ENCODE data around the gene LRRC71.

The LRRC71 gene

DNA sequence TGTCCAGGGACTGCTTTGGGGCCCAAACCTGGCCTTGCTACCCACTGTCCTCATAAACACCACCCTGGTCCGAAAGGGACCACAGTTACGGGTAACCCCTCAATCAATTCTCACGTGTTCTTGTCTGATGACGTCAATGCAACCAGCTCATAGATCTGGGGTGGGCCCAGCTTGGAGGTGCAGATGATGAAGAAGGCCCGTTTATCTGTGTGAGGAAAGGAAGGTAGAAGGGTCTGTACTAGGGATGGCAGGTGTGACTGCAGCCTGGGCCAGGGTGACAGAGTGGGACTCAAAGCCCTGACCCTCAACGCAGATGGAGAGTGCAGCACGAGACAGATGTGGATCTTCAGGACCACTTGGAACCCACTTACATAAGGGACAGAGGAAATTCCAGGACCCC is 22.1 kb downstream of the LRRC71 start:
- H3K36me3 ChIP-seq, result peaks cover 100% of the 10 kb centered on the region
- H3K9ac ChIP-seq, result no peak overlapping the region
- no peaks in the 10 kb centered on the region for H3K9me3 ChIP-seq
- H3K4me1 ChIP-seq, result peaks cover 11% of the 10 kb centered on the region
- no peak for TF ChIP-seq Cebpa-rat (IDR thresholded peaks at IDR 0.05)
- H3K4me2 ChIP-seq, result no peak overlapping the region
- H3K4me3 ChIP-seq, result no peak overlapping the region
- H3K27ac ChIP-seq, result no peak overlapping the region
- H3K27me3 ChIP-seq, result no peaks in the 10 kb centered on the region
- H4K20me1 ChIP-seq, result peaks cover 4% of the 10 kb centered on the region; the same call in 1 of the 2 replicates

DNA sequence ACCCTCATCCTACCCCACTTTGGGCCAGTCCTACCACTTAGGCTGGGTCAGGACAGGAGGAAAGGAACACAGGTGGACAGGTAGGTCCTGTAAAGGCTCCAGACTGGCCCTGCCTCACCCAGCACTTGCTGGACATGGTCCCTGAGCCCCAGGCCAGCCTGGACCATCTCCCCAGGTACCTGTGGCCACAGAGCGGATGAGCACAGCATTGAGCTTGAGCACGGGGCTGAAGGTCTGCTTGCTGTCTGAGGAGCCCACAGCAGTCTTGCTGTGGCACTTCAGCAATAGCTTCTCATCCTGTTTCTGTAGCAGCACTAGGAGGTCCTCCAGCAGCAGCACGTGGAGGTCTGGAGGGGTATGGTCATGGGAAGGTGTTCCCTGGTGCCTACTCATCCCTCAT is 23.3 kb downstream of the LRRC71 start:
- no peak for TF ChIP-seq Cebpa-rat (IDR thresholded peaks at IDR 0.05)
- Histone ChIP-seq H3K4me3 (no peak overlapping the region), H3K4me1 (peaks cover 3% of the 10 kb centered on the region), H3K9me3 (no peaks in the 10 kb centered on the region), H3K4me2 (no peak overlapping the region), H3K9ac (no peak overlapping the region), H3K36me3 (peaks cover 100% of the 10 kb centered on the region), H3K27me3 (no peaks in the 10 kb centered on the region), H3K27ac (no peak overlapping the region), H4K20me1 (no peaks in the 10 kb centered on the region)

DNA sequence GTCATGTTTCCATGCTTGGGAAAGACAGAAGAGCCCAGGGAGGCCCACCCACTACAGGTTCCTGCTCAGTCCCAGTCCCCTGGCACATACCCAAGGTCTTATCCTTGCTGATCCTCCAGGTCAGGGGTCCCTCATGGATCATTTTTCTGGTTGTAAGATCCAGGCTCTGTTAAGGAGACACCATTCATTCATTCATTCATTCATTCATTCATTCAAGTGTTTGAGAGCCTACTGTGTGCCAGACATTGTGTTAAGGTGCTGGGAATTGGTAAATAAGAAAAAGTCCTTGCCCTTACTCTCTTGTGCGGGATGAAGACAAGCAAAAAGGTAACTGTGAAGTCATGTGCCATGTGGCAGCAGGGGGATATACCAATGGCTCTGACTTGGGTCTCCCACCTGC is 23.8 kb downstream of the LRRC71 start:
- H3K27ac ChIP-seq, result no peak overlapping the region
- no peaks in the 10 kb centered on the region for H4K20me1 ChIP-seq
- H3K9ac ChIP-seq, result no peak overlapping the region
- no peak for TF ChIP-seq Cebpa-rat (IDR thresholded peaks at IDR 0.05)
- H3K4me2 ChIP-seq, result no peak overlapping the region
- no peak overlapping the region for H3K4me3 ChIP-seq
- peaks cover 100% of the 10 kb centered on the region for H3K36me3 ChIP-seq
- H3K9me3 ChIP-seq, result no peaks in the 10 kb centered on the region
- H3K4me1 ChIP-seq, result no peaks in the 10 kb centered on the region; the same call in 1 of the 2 replicates
- H3K27me3 ChIP-seq, result no peaks in the 10 kb centered on the region

DNA sequence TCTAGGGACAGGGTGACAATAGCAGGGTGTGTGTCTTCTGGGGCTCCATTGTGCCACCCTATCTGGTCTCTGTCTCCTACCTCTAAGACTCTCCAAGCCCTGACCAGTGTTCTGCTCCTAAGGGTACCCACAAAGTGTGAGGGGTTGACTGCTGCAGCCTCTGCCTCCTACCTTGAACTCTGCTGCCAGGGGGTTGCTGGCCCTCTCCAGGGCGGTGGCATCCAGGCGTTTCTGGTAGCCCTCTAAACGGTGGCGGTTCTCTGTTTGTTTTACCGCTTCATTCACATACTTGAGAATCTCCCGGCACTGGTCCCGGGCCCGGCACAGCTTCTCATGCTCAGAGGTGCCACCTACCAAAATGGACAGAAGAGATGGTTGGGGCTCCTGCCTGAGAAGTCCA is 24.4 kb downstream of the LRRC71 start:
- TF ChIP-seq Cebpa-rat (IDR thresholded peaks at IDR 0.05), result no peak
- H3K9me3 ChIP-seq, result no peaks in the 10 kb centered on the region
- no peaks in the 10 kb centered on the region for H4K20me1 ChIP-seq
- H3K4me2 ChIP-seq, result no peak overlapping the region
- no peak overlapping the region for H3K27ac ChIP-seq
- peaks cover 100% of the 10 kb centered on the region for H3K36me3 ChIP-seq
- H3K9ac ChIP-seq, result no peak overlapping the region
- no peak overlapping the region for H3K4me3 ChIP-seq
- H3K4me1 ChIP-seq, result no peaks in the 10 kb centered on the region
- no peaks in the 10 kb centered on the region for H3K27me3 ChIP-seq

DNA sequence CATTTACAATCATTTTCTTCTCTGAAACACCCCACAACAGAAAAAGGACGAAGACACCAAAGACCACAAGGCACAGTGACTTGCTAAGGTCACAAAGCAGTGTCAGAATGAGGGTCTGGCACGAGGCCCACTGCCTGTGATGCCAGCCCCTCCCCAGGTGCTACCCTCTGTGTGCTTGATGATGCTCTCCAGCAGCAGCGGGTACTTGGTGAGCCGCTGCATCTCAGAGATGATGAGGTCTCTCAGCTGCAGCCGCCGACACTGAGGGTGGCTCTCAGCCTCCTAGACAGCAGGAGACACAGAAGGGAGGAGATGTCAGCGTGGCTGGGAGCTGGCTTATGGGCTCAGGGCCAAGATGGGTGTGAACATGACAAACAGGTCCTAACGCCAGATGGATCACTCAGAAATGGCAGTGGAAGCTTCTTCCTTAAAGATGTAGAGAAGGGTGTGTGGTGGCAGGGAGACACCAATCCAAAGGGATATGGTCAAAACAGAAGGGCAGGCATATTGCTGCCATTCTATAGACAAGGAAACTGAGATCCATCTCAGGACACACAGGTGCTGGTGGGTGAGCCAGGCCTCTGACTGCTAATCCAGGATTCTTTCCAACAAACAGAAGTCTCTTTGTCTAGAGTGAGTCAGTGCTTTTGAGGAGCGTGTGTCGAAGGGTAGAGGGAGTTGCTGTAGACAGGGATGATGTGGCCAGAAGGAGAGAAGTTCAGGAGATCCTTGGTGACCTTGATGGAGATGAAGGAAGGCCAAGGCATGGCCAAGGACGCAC is 25.6 kb downstream of the LRRC71 start:
- H3K9ac ChIP-seq, result no peak overlapping the region
- H3K27me3 ChIP-seq, result no peaks in the 10 kb centered on the region
- peaks cover 100% of the 10 kb centered on the region for H3K36me3 ChIP-seq
- H4K20me1 ChIP-seq, result no peaks in the 10 kb centered on the region
- H3K4me3 ChIP-seq, result no peak overlapping the region
- H3K9me3 ChIP-seq, result no peaks in the 10 kb centered on the region
- no peak overlapping the region for H3K27ac ChIP-seq
- H3K4me2 ChIP-seq, result no peak overlapping the region
- TF ChIP-seq Cebpa-rat (IDR thresholded peaks at IDR 0.05), result no peak
- H3K4me1 ChIP-seq, result no peaks in the 10 kb centered on the region

DNA sequence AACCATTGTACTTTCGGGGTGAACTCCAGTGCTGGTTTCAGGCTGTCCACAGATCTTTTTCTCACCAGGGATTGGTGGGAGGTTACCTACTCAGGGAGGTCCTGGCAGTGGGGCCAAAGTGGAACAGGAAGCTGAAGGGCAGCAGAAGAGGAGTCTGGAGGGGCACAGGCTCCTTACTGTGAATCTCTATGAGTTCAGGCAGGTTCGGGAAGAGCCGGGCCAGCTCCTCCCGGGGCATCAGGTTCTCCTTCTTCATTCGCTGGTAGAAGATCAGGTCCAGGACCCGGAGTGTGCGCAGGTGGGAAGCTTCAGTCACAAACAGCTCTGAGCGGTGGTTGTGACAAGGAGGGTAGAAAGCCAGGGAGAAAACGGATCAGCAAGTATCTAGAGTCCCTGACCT is 26.7 kb downstream of the LRRC71 start:
- no peak for TF ChIP-seq Cebpa-rat (IDR thresholded peaks at IDR 0.05)
- Histone ChIP-seq H3K27me3 (no peaks in the 10 kb centered on the region), H3K36me3 (peaks cover 100% of the 10 kb centered on the region), H3K4me3 (no peak overlapping the region), H4K20me1 (no peaks in the 10 kb centered on the region), H3K9me3 (no peaks in the 10 kb centered on the region), H3K27ac (no peak overlapping the region), H3K4me2 (no peak overlapping the region), H3K9ac (no peak overlapping the region), H3K4me1 (no peaks in the 10 kb centered on the region)

DNA sequence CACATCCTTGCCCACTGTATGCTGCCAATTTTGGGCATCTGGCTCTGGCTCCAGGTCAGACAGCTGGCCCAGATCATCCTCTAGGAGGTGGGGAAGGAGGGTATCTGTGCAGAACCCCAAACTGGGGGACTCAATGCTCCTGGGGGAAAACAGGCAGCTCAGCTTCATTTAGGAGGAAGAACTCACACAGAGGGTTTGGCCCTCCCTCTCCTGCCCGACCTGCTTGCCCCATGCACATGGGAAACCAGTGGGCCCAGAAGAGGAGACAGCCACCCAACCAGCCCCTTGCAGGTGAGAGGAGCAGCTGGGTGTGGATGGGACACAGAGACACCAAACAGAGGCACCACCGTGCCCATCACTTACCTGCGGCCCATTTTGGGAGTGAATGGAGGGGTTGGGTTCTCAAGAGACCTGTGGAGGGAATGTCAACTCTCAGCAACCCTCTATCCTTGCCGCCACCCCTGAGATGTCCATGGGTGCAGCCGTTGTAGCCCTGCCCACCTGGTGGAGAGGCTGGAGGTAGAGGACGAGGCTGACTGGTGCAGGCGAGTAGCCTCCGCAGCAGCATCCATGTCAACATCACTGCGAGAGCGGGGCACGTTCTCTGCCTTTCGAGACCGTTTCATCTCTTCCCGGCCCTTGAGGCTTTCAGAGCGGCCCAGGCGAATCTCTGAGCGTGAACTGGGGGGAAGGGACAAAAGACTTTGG is 27.5 kb downstream of the LRRC71 start:
- no peak overlapping the region for H3K9ac ChIP-seq
- H3K36me3 ChIP-seq, result peaks cover 100% of the 10 kb centered on the region
- H3K4me1 ChIP-seq, result no peaks in the 10 kb centered on the region
- no peak for TF ChIP-seq Cebpa-rat (IDR thresholded peaks at IDR 0.05)
- no peak overlapping the region for H3K27ac ChIP-seq
- H3K9me3 ChIP-seq, result no peaks in the 10 kb centered on the region
- H3K27me3 ChIP-seq, result no peaks in the 10 kb centered on the region
- H4K20me1 ChIP-seq, result no peaks in the 10 kb centered on the region
- no peak overlapping the region for H3K4me3 ChIP-seq
- no peak overlapping the region for H3K4me2 ChIP-seq

DNA sequence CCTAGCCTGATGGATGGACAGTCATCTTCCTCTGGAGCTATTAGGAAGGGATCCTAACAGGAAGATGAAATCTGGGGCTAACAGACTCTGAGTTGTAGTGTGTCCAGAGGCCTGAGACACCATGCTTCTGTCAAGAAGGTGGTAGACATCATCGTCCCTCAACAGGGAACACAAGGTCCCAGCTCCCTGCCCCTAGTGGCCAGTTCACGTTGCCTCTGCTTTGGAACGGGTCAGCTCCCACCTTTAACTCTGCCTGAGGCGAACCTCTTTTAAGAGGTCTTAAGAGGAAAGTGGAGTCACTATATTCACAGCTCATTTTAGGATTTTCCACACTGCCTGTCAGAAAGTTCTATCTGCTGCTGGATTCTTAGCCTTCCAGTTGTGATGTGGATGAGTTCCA is 28.3 kb downstream of the LRRC71 start:
- no peak for TF ChIP-seq Cebpa-rat (IDR thresholded peaks at IDR 0.05)
- no peaks in the 10 kb centered on the region for H4K20me1 ChIP-seq
- H3K27ac ChIP-seq, result no peak overlapping the region
- H3K4me2 ChIP-seq, result no peak overlapping the region
- no peaks in the 10 kb centered on the region for H3K4me1 ChIP-seq
- no peak overlapping the region for H3K9ac ChIP-seq
- no peak overlapping the region for H3K4me3 ChIP-seq
- H3K9me3 ChIP-seq, result no peaks in the 10 kb centered on the region
- no peaks in the 10 kb centered on the region for H3K27me3 ChIP-seq
- peaks cover 98% of the 10 kb centered on the region for H3K36me3 ChIP-seq

DNA sequence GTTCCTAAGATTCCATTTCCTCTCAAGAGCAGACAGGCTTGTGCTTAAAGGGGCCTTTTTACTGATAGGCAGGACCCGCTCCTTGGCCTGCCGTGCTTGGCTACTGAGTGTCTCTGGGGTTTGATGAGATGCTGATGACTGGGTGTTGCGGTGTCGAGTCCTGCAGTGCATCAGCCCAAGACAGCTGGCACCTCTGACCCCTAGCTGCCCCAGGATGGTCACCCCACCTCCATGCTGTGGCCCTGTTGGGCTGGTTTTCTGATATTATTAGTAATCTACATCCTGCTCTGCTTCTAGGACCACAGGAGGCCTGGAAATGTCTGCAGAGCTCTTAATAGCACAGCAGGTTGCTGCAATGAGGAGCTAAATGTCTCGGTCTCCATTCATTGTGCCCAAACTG is 28.7 kb downstream of the LRRC71 start:
- no peaks in the 10 kb centered on the region for H3K27me3 ChIP-seq
- no peak overlapping the region for H3K9ac ChIP-seq
- H3K4me1 ChIP-seq, result no peaks in the 10 kb centered on the region
- no peak overlapping the region for H3K27ac ChIP-seq
- H4K20me1 ChIP-seq, result no peaks in the 10 kb centered on the region
- no peak for TF ChIP-seq Cebpa-rat (IDR thresholded peaks at IDR 0.05)
- H3K9me3 ChIP-seq, result no peaks in the 10 kb centered on the region
- peaks cover 98% of the 10 kb centered on the region for H3K36me3 ChIP-seq
- H3K4me3 ChIP-seq, result no peak overlapping the region
- H3K4me2 ChIP-seq, result no peak overlapping the region

DNA sequence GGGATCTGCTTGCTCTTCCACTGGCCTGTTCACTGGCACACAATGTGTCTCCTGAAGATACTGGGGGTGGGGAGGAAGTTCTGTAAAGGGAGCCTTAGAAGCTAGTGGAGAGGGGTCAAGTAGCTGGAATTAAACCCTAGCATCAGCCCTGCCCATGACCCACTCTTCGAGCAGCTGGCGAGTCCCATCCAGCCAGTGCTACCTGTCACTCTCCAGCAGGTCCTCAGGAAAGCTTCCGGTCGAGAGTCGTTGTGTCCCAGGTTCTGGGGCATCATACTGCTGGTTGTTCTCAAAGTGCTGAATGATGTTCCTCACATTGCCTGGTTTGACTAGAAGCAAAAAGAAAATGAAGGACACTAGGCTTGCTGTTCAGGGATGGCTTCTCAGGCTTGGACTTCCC is 30.9 kb downstream of the LRRC71 start:
- Histone ChIP-seq H3K9ac (no peak overlapping the region), H3K4me3 (no peak overlapping the region), H3K4me1 (no peaks in the 10 kb centered on the region), H3K27me3 (no peaks in the 10 kb centered on the region), H4K20me1 (no peaks in the 10 kb centered on the region), H3K9me3 (no peaks in the 10 kb centered on the region), H3K4me2 (no peak overlapping the region), H3K27ac (no peak overlapping the region), H3K36me3 (peaks cover 98% of the 10 kb centered on the region)
- no peak for TF ChIP-seq Cebpa-rat (IDR thresholded peaks at IDR 0.05)

Measured in BLaER1 (cell line).